Measurements from ENCODE around the gene PREP. TPM values are rescaled to one million over a fixed set of nuclear protein-coding genes. Genes with fewer than 3 reads are reported as not detected.

PREP gene
- total RNA-seq, 4 donors from 2014 or later: 32.9 to 63.2 (median 41.2) TPM

- no peaks in the 10 kb centered on the region for H3K27me3 ChIP-seq
- in situ Hi-C loops (cut with MboI; ENCODE audit: low pct_ligation_motif_present in 1 of 4, low pct_unique_long_range_greater_than_20kb in 1 of 4, low sequenced_read_pairs in 3 of 4) (no loop called here), intact Hi-C loops (cut with DNase I; ENCODE audit: low total_unique reads) (no loop called here)
- peaks cover 0 to 12% (median 0%) of the 10 kb centered on the region in 4 donors for H3K4me1 ChIP-seq
- TF ChIP-seq POLR2AphosphoS5 (IDR thresholded peaks at IDR 0.05): no peak
- no peak for TF ChIP-seq POLR2A (IDR thresholded peaks at IDR 0.05)
- TF ChIP-seq, protein P1, sequence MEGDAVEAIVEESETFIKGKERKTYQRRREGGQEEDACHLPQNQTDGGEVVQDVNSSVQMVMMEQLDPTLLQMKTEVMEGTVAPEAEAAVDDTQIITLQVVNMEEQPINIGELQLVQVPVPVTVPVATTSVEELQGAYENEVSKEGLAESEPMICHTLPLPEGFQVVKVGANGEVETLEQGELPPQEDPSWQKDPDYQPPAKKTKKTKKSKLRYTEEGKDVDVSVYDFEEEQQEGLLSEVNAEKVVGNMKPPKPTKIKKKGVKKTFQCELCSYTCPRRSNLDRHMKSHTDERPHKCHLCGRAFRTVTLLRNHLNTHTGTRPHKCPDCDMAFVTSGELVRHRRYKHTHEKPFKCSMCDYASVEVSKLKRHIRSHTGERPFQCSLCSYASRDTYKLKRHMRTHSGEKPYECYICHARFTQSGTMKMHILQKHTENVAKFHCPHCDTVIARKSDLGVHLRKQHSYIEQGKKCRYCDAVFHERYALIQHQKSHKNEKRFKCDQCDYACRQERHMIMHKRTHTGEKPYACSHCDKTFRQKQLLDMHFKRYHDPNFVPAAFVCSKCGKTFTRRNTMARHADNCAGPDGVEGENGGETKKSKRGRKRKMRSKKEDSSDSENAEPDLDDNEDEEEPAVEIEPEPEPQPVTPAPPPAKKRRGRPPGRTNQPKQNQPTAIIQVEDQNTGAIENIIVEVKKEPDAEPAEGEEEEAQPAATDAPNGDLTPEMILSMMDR (IDR thresholded peaks at IDR 0.05): no peak
- TF ChIP-seq EP300 (IDR thresholded peaks at IDR 0.05; ENCODE audit: low read depth): no peak
- no peak for DNase-seq
- H3K4me3 ChIP-seq: no peak overlapping the region
- no peak overlapping the region for H3K27ac ChIP-seq
- H3K36me3 ChIP-seq: no peaks in the 10 kb centered on the region
- 93 to 96% methylated on average over 5 of the region's 5 CpGs for WGBS, 2 donors (ENCODE audit: low coverage in 1 of 2)
- H3K9me3 ChIP-seq: no peaks in the 10 kb centered on the region
Observed at GRCh38 chr6:105308840-105309239, 94.0 kb downstream of the PREP start.

DNA sequence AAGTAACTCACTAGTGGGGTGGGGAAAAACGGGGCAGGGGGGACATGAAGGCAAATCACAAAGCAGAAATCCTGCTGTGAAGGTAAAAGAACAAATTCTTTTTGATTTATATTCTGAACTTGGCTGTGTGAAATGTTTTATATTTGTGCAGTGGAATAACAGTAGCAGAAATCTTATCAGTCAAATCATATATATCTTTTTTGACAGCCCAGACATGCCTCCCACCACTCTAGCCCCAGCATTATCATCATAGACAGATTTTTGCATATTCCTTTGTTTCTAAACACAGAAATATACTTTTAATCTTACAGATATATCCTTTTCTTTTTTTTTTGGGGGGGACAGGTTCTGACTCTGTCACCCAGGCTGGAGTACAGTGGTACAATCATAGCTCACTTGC lies 97.4 kb downstream of the PREP start:
- TF ChIP-seq, protein P1 (IDR thresholded peaks at IDR 0.05): no peak
- TF ChIP-seq POLR2AphosphoS5 (IDR thresholded peaks at IDR 0.05) (no peak), POLR2A (IDR thresholded peaks at IDR 0.05) (no peak), EP300 (IDR thresholded peaks at IDR 0.05; ENCODE audit: low read depth) (no peak)
- Histone ChIP-seq H3K4me3 (no peak overlapping the region), H3K27ac (no peak overlapping the region), H3K9me3 (no peaks in the 10 kb centered on the region), H3K27me3 (no peaks in the 10 kb centered on the region), H3K4me1 (peaks cover 0 to 17% (median 0%) of the 10 kb centered on the region in 4 donors), H3K36me3 (no peaks in the 10 kb centered on the region)
- DNase-seq: no peak
- in situ Hi-C loops (cut with MboI; ENCODE audit: low pct_ligation_motif_present in 1 of 4, low pct_unique_long_range_greater_than_20kb in 1 of 4, low sequenced_read_pairs in 3 of 4) (no loop called here), intact Hi-C loops (cut with DNase I; ENCODE audit: low total_unique reads) (no loop called here)
- WGBS, 2 donors (ENCODE audit: low coverage in 1 of 2): 82 to 92% methylated on average over 1 of the region's 1 CpG

DNA sequence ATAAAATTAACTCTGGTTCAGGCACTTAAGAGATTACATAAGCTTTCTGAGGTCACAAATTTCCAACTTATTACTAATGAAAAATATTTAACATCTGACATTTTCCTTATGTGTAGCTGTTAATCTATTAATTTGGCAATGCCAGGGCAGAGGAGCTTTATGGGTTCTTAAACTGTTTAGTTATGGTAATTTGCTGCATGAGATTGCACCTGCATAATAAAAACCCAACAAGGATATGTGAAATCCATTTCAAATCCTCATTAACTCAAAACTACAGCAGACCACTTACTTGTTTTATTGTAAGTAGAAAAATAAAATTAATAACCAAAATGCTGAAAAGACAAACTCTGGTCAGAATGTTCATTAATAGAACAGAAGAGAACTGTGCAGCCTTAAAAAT lies 98.1 kb downstream of the PREP start:
- peaks cover 0 to 10% (median 0%) of the 10 kb centered on the region in 4 donors for H3K4me1 ChIP-seq
- no peak overlapping the region for H3K27ac ChIP-seq
- no peaks in the 10 kb centered on the region for H3K9me3 ChIP-seq
- intact Hi-C loops (cut with DNase I; ENCODE audit: low total_unique reads) (no loop called here), in situ Hi-C loops (cut with MboI; ENCODE audit: low pct_ligation_motif_present in 1 of 4, low pct_unique_long_range_greater_than_20kb in 1 of 4, low sequenced_read_pairs in 3 of 4) (no loop called here)
- TF ChIP-seq, protein P1 (IDR thresholded peaks at IDR 0.05): no peak
- TF ChIP-seq EP300 (IDR thresholded peaks at IDR 0.05; ENCODE audit: low read depth): no peak
- TF ChIP-seq POLR2AphosphoS5 (IDR thresholded peaks at IDR 0.05): no peak
- TF ChIP-seq POLR2A (IDR thresholded peaks at IDR 0.05): no peak
- H3K4me3 ChIP-seq: no peak overlapping the region
- H3K27me3 ChIP-seq: no peaks in the 10 kb centered on the region
- no peak for DNase-seq
- no peaks in the 10 kb centered on the region for H3K36me3 ChIP-seq

- H3K4me1 ChIP-seq: peaks cover 0 to 6% (median 0%) of the 10 kb centered on the region in 4 donors
- in situ Hi-C loops (cut with MboI; ENCODE audit: low pct_ligation_motif_present in 1 of 4, low pct_unique_long_range_greater_than_20kb in 1 of 4, low sequenced_read_pairs in 3 of 4) (no loop called here), intact Hi-C loops (cut with DNase I; ENCODE audit: low total_unique reads) (no loop called here)
- no peak for TF ChIP-seq POLR2A (IDR thresholded peaks at IDR 0.05)
- TF ChIP-seq EP300 (IDR thresholded peaks at IDR 0.05; ENCODE audit: low read depth): no peak
- TF ChIP-seq, protein P1 (IDR thresholded peaks at IDR 0.05): no peak
- no peak for TF ChIP-seq POLR2AphosphoS5 (IDR thresholded peaks at IDR 0.05)
- DNase-seq: no peak
- no peaks in the 10 kb centered on the region for H3K36me3 ChIP-seq
- H3K27ac ChIP-seq: no peak overlapping the region
- no peaks in the 10 kb centered on the region for H3K27me3 ChIP-seq
- 96% methylated on average over 3 of the region's 3 CpGs; no CpG with 5 or more reads in 1 of the 2 donors for WGBS, 2 donors (ENCODE audit: low coverage in 1 of 2)
- no peaks in the 10 kb centered on the region for H3K9me3 ChIP-seq
- H3K4me3 ChIP-seq: no peak overlapping the region
Observed at GRCh38 chr6:105304366-105304765, 98.5 kb downstream of the PREP start.
